Measurements from ENCODE around the gene FRAT1.

FRAT1 gene

DNA sequence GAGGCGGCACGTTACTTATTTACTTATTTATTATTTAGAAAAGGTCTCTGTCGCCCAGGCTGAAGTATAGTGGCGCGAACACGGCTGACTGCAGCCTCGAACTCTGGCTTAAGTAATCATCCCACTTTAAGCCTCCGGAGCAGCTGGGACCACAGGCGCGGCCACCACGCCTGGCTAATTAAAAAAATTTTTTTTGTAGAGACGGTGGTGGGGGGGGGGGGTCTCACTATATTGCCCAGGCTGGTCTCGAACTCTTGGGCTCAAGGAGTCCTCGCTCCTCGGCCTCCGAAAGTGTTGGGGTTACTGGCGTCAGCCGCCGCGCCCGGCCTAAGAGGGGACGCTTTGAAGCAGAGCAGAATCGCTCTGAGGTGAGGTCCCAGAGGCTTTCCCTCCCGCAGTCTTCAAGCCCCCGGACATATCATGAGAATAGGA, 16.1 kb downstream of the FRAT1 start:
- TF ChIP-seq CTCF (IDR thresholded peaks at IDR 0.05; ENCODE audit: low read depth, low read length, missing control alignments): no peak
- DNase-seq: no peak
- in situ Hi-C loops (cut with HindIII; ENCODE audit: low pct_ligation_motif_present, low sequenced_read_pairs): no loop called here
- peaks cover 16% of the 10 kb centered on the region for H3K27me3 ChIP-seq (replicated peaks)
- H3K27ac ChIP-seq: peak overlapping the region; percentile 100
- H3K4me3 ChIP-seq (ENCODE audit: low read depth, low read length): peak overlapping the region; percentile 69
- H3K36me3 ChIP-seq (replicated peaks): no peaks in the 10 kb centered on the region

GRCh38 chr10:97336006-97336405, 16.9 kb downstream of the FRAT1 start:
- no peak overlapping the region for H3K4me3 ChIP-seq (ENCODE audit: low read depth, low read length)
- in situ Hi-C loops (cut with HindIII; ENCODE audit: low pct_ligation_motif_present, low sequenced_read_pairs): no loop called here
- H3K27ac ChIP-seq: no peak overlapping the region
- DNase-seq: no peak
- H3K27me3 ChIP-seq (replicated peaks): peaks cover 16% of the 10 kb centered on the region
- TF ChIP-seq CTCF (IDR thresholded peaks at IDR 0.05; ENCODE audit: low read depth, low read length, missing control alignments): no peak
- H3K36me3 ChIP-seq (replicated peaks): no peaks in the 10 kb centered on the region

DNA sequence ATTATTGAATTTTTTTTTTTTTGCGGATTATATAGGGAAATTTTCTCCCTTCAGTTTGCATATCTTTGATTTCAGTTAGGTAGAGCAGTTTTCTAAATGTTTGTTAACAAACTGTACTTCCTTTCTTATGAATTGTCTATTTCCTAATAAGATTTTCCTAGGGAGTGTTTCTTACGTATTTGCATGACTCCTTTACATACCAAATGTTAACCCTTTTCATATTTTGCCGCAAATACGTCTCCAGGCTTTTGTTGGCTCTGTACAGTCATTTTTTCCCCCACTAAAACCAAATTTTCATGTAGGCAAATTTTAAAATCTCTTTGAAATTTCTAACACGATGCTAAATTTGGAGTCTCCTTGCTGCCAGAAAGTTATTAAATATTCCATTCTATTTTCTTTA, 17.4 kb downstream of the FRAT1 start:
- no peak overlapping the region for H3K4me3 ChIP-seq (ENCODE audit: low read depth, low read length)
- H3K27ac ChIP-seq: no peak overlapping the region
- DNase-seq: no peak
- in situ Hi-C loops (cut with HindIII; ENCODE audit: low pct_ligation_motif_present, low sequenced_read_pairs): no loop called here
- peaks cover 16% of the 10 kb centered on the region for H3K27me3 ChIP-seq (replicated peaks)
- no peaks in the 10 kb centered on the region for H3K36me3 ChIP-seq (replicated peaks)
- TF ChIP-seq CTCF (IDR thresholded peaks at IDR 0.05; ENCODE audit: low read depth, low read length, missing control alignments): no peak

DNA sequence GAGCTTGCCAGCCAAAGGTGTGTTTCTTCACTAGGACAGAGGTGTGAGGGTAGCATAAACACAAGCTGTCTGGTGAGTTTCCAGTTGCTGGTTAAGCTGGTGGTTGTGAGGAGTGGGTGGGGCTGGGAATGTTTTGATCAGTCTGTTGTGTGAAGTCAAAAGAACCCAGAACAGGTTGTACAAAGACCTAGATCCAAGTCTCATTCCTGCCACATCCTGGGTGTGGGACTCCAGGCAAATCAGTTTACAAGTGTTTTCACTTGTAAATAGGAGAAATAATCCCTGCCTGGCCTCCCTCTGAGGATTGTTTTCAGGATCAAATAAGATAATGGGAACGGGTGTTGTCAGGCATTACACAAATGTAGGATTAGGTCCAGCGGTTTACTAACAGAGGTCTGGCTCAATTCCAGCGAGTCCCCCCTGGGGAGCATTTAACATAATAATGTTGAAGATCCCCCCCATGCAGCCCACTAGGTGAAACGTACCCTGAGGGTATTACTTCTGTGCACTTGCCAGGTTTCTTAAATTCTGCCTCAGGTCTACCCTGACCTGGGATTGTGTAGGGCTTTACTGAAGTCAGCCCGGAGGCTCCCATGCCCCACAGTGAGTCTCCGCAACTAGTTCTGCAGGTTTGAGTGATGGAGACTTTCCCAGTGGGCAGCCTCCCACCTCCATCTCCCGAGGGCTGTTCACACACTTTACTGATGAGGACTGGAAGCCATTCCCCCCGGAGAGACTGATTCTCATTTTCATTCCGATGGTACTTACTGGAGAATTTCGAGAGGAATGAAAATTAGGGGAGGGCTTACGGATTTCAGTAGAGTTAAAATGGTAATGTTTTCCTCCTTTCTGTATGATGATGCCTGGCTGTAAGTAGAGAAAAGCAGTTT, 18.1 kb downstream of the FRAT1 start:
- no peak overlapping the region for H3K27ac ChIP-seq
- no peak for DNase-seq
- in situ Hi-C loops (cut with HindIII; ENCODE audit: low pct_ligation_motif_present, low sequenced_read_pairs): no loop called here
- no peak overlapping the region for H3K4me3 ChIP-seq (ENCODE audit: low read depth, low read length)
- peaks cover 16% of the 10 kb centered on the region for H3K27me3 ChIP-seq (replicated peaks)
- no peaks in the 10 kb centered on the region for H3K36me3 ChIP-seq (replicated peaks)
- TF ChIP-seq CTCF (IDR thresholded peaks at IDR 0.05; ENCODE audit: low read depth, low read length, missing control alignments): no peak

DNA sequence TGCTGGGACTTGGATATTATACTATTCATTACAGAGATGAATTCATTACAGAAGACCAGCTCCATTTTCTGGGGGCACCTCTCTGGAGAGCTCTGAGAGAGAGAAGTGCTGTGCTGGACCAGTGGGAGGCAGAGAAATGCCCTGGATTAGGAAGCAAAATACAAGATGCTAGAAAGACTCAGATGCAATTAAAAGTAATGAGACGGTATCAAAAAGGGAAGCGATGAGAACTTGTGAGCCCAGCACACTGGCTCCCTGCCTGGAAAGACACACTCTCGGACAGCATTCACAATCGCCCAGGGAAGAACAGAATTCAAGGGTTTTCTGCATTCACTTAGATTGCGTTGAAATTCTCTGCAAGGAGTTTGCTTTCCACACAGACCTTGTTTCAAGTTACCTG, 19.0 kb downstream of the FRAT1 start:
- in situ Hi-C loops (cut with HindIII; ENCODE audit: low pct_ligation_motif_present, low sequenced_read_pairs): no loop called here

More for the DNA sequence above, 19.0 kb downstream of the FRAT1 start:
- no peak for DNase-seq
- TF ChIP-seq CTCF (IDR thresholded peaks at IDR 0.05; ENCODE audit: low read depth, low read length, missing control alignments): no peak
- no peak overlapping the region for H3K4me3 ChIP-seq (ENCODE audit: low read depth, low read length)
- H3K36me3 ChIP-seq (replicated peaks): no peaks in the 10 kb centered on the region
- H3K27me3 ChIP-seq (replicated peaks): peaks cover 16% of the 10 kb centered on the region
- H3K27ac ChIP-seq: no peak overlapping the region

All from brain microvascular endothelial cell (primary cell).